Globus pallidus (tissue), 1 donor: ENCODE data around the gene HFM1.
"Not testable (repeated sequence)": the region's sequence is repeated elsewhere in the genome, so short reads cannot be mapped to it uniquely, and the experiment has no call there.

Experiments
- DNase-seq: peaks from one replicate; pipeline ENCODE4 v3.0.0-alpha.2; 2015; ENCODE audit warnings: low spot score

Gene HFM1

GRCh38 chr1:91346824-91347223 is 57.8 kb downstream of the HFM1 start:
- DNase-seq = no peak

GRCh38 chr1:91345395-91346005 is 59.1 kb downstream of the HFM1 start:
- DNase-seq = peak; percentile 5

- no peak for DNase-seq
Measured at GRCh38 chr1:91338501-91338900, 66.1 kb downstream of the HFM1 start.

- DNase-seq = no peak
Measured at GRCh38 chr1:91335603-91336002, 69.0 kb downstream of the HFM1 start.

GRCh38 chr1:91334856-91335255 is 69.8 kb downstream of the HFM1 start:
- no peak for DNase-seq

- DNase-seq = no peak
Measured at GRCh38 chr1:91325456-91325855, 79.2 kb downstream of the HFM1 start.

GRCh38 chr1:91314643-91315042 is 90.0 kb downstream of the HFM1 start:
- DNase-seq = no peak

GRCh38 chr1:91311672-91312071 is 93.0 kb downstream of the HFM1 start:
- no peak for DNase-seq

GRCh38 chr1:91308544-91308943 is 96.1 kb downstream of the HFM1 start:
- DNase-seq = no peak

GRCh38 chr1:91307784-91308409 is 96.7 kb downstream of the HFM1 start:
- DNase-seq = no peak

- DNase-seq = no peak
Measured at GRCh38 chr1:91303165-91303564, 101.5 kb downstream of the HFM1 start.

GRCh38 chr1:91288843-91289553 is 115.6 kb downstream of the HFM1 start:
- DNase-seq = not testable (repeated sequence)

GRCh38 chr1:91286962-91287317 is 117.7 kb downstream of the HFM1 start:
- DNase-seq = not testable (repeated sequence)

- not testable (repeated sequence) for DNase-seq
Measured at GRCh38 chr1:91286259-91286961, 118.2 kb downstream of the HFM1 start.

GRCh38 chr1:91283421-91283726 is 121.3 kb downstream of the HFM1 start:
- DNase-seq = no peak

- peak; percentile 62 for DNase-seq
Measured at GRCh38 chr1:91282695-91283420, 121.8 kb downstream of the HFM1 start.

GRCh38 chr1:91281782-91282181 is 122.9 kb downstream of the HFM1 start:
- no peak for DNase-seq

- no peak for DNase-seq
Measured at GRCh38 chr1:91278754-91279153, 125.9 kb downstream of the HFM1 start.

- DNase-seq = no peak
Measured at GRCh38 chr1:91273875-91274274, 130.8 kb downstream of the HFM1 start.

GRCh38 chr1:91261655-91262054 is 143.0 kb downstream of the HFM1 start:
- no peak for DNase-seq

- no peak for DNase-seq
Measured at GRCh38 chr1:91245435-91245834, 159.2 kb downstream of the HFM1 start.

GRCh38 chr1:91244737-91245136 is 159.9 kb downstream of the HFM1 start:
- DNase-seq = no peak
